ENCODE results near the gene ACOT7.

ACOT7 gene

GRCh38 chr1:6313393-6314200, 80.0 kb downstream of the ACOT7 start:
- no peaks in the 10 kb centered on the region for H3K4me1 ChIP-seq (ENCODE audit: low read length)
- H3K9me2 ChIP-seq (replicated peaks; ENCODE audit: insufficient read depth, low read length), result no peaks in the 10 kb centered on the region
- H3K4me2 ChIP-seq (ENCODE audit: low read depth, low read length), result no peak overlapping the region
- H4K20me1 ChIP-seq (ENCODE audit: insufficient read depth, low read length), result no peaks in the 10 kb centered on the region
- no peak for DNase-seq
- H3F3A ChIP-seq (ENCODE audit: insufficient read depth, low read length), result no peaks in the 10 kb centered on the region
- no peaks in the 10 kb centered on the region for H3K9me3 ChIP-seq (replicated peaks; ENCODE audit: insufficient read depth, low read length)
- no peak overlapping the region for H3K27ac ChIP-seq (ENCODE audit: low read length)
- no peaks in the 10 kb centered on the region for H3K27me3 ChIP-seq (replicated peaks; ENCODE audit: insufficient read depth, low read length)
- H3K36me3 ChIP-seq (replicated peaks; ENCODE audit: insufficient read depth, low read length), result no peaks in the 10 kb centered on the region
- H3K4me3 ChIP-seq (ENCODE audit: low read length), result no peak overlapping the region
- no peak overlapping the region for H2AFZ ChIP-seq (ENCODE audit: low read length)
- TF ChIP-seq CTCF (IDR thresholded peaks at IDR 0.05; ENCODE audit: low read length), result no peak
- TF ChIP-seq EZH2phosphoT487 (IDR thresholded peaks at IDR 0.05; ENCODE audit: low read length), result no peak
- TF ChIP-seq EZH2 (optimal IDR thresholded peaks at IDR 0.05; ENCODE audit: low read depth, low read length), result no peak
- H3K9ac ChIP-seq (ENCODE audit: low read length), result no peak overlapping the region
- H3K79me2 ChIP-seq (ENCODE audit: low read length), result no peaks in the 10 kb centered on the region

- no peak for DNase-seq
- Histone ChIP-seq H3K9ac (ENCODE audit: low read length) (no peak overlapping the region), H3K9me3 (replicated peaks; ENCODE audit: insufficient read depth, low read length) (no peaks in the 10 kb centered on the region), H3K36me3 (replicated peaks; ENCODE audit: insufficient read depth, low read length) (no peaks in the 10 kb centered on the region), H3K27me3 (replicated peaks; ENCODE audit: insufficient read depth, low read length) (no peaks in the 10 kb centered on the region), H3K9me2 (replicated peaks; ENCODE audit: insufficient read depth, low read length) (no peaks in the 10 kb centered on the region), H4K20me1 (ENCODE audit: insufficient read depth, low read length) (no peaks in the 10 kb centered on the region), H2AFZ (ENCODE audit: low read length) (no peak overlapping the region), H3K79me2 (ENCODE audit: low read length) (no peaks in the 10 kb centered on the region), H3K27ac (ENCODE audit: low read length) (no peak overlapping the region), H3K4me1 (ENCODE audit: low read length) (no peaks in the 10 kb centered on the region), H3F3A (ENCODE audit: insufficient read depth, low read length) (no peaks in the 10 kb centered on the region), H3K4me2 (ENCODE audit: low read depth, low read length) (no peak overlapping the region), H3K4me3 (ENCODE audit: low read length) (no peak overlapping the region)
- no peak for TF ChIP-seq CTCF (IDR thresholded peaks at IDR 0.05; ENCODE audit: low read length)
- TF ChIP-seq EZH2phosphoT487 (IDR thresholded peaks at IDR 0.05; ENCODE audit: low read length), result no peak
- TF ChIP-seq EZH2 (optimal IDR thresholded peaks at IDR 0.05; ENCODE audit: low read depth, low read length), result no peak
Measured at GRCh38 chr1:6310116-6310848, 83.3 kb downstream of the ACOT7 start.

DNA sequence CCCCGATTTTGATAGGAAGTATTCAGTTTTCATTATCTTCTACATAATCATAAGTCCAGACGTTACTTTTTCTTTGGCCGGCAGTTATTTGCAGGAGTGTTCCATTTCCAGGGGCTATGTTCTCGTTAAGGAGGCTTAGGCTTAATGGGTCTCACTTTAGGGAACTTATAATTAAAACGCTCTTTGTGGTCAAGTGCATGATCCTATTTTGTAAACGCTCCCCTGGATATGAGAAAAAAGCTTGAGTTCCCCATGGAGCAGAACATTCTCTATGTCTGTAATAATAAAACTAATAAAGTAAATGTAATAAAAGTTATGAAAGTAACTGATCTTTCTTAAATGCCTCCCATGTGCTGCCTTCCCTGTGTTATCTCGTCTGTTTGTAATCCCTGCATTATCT, 84.0 kb downstream of the ACOT7 start:
- Histone ChIP-seq H3K4me1 (ENCODE audit: low read length) (no peaks in the 10 kb centered on the region), H3K36me3 (replicated peaks; ENCODE audit: insufficient read depth, low read length) (no peaks in the 10 kb centered on the region), H3K9me2 (replicated peaks; ENCODE audit: insufficient read depth, low read length) (no peaks in the 10 kb centered on the region), H3K27ac (ENCODE audit: low read length) (no peak overlapping the region), H4K20me1 (ENCODE audit: insufficient read depth, low read length) (no peaks in the 10 kb centered on the region), H3K9ac (ENCODE audit: low read length) (no peak overlapping the region), H3K27me3 (replicated peaks; ENCODE audit: insufficient read depth, low read length) (no peaks in the 10 kb centered on the region), H3K9me3 (replicated peaks; ENCODE audit: insufficient read depth, low read length) (no peaks in the 10 kb centered on the region), H3K4me3 (ENCODE audit: low read length) (no peak overlapping the region), H3K4me2 (ENCODE audit: low read depth, low read length) (no peak overlapping the region), H2AFZ (ENCODE audit: low read length) (no peak overlapping the region), H3F3A (ENCODE audit: insufficient read depth, low read length) (no peaks in the 10 kb centered on the region), H3K79me2 (ENCODE audit: low read length) (no peaks in the 10 kb centered on the region)
- TF ChIP-seq EZH2 (optimal IDR thresholded peaks at IDR 0.05; ENCODE audit: low read depth, low read length) (no peak), CTCF (IDR thresholded peaks at IDR 0.05; ENCODE audit: low read length) (no peak), EZH2phosphoT487 (IDR thresholded peaks at IDR 0.05; ENCODE audit: low read length) (no peak)
- no peak for DNase-seq
